Left kidney (tissue), 2 donors: Measurements from ENCODE around the gene IGSF8. TPM values are rescaled to one million over a fixed set of nuclear protein-coding genes. Genes with fewer than 3 reads are reported as not detected.
"Not testable (repeated sequence)": the region's sequence is repeated elsewhere in the genome, so short reads cannot be mapped to it uniquely, and the experiment has no call there.

Experiments used
- DNase-seq: peaks from one replicate; pipeline ENCODE4 v3.0.0-alpha.2; 2013
- polyA plus RNA-seq: library from polyadenylated mRNA; unstranded; fragments of 120-200 nt; gene quantifications from one replicate; pipeline ENCODE4 v1.2.1, GENCODE V29; 2013; ENCODE audit not compliant: insufficient read length

IGSF8 gene
- polyA plus RNA-seq, 1 donor = 23.2 TPM

GRCh38 chr1:160066829-160067745, 31.3 kb downstream of the IGSF8 start:
- DNase-seq = no peak

GRCh38 chr1:160064746-160065145, 33.7 kb downstream of the IGSF8 start:
- DNase-seq = no peak

GRCh38 chr1:160064164-160064563, 34.3 kb downstream of the IGSF8 start:
- DNase-seq = no peak

- DNase-seq = no peak
Measured at GRCh38 chr1:160063176-160063575, 35.2 kb downstream of the IGSF8 start.

GRCh38 chr1:160062230-160062532, 36.2 kb downstream of the IGSF8 start:
- DNase-seq = no peak

DNA sequence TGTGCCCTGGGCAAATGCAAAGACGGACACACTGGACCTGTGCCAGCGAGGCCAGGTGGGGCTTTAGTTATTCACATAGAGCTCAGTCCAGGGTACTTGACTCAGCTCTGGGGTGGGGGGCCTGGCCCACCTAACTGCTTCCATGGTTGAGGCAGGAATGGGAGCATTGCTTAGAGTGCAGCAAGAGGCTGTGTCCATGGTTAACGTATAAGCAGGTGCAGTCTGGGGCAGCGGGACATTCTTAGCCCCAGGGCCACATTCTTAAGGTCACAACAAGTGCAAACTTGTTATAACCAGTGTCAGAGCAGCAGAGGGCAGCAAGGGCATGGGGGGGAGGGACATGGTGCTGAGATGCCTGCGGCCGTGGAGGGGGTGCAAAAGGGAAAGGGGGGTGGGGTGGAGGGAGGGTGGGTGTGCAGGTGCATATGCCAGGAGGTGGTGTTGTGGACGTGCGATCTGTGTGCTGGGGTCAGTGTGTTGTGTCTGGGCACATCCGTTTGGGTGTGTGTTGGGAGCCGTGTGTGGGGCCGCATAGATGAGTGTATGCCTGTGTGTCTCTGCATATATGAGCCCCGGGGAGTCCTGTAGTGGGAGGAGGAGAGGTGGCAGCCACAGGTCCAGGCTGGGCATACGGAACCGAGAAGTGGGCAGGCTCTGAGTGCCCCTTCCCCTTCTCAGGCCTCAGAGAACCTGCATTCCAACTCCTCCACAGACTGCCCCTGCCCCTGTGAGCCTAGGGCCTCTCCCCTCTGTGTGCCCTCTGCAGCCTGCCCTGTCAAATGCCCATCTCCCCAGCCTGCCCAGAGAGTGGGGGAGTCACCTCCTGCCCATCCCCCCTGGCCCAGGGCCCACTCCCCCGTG, 36.8 kb downstream of the IGSF8 start:
- DNase-seq = peak; percentile 50

DNA sequence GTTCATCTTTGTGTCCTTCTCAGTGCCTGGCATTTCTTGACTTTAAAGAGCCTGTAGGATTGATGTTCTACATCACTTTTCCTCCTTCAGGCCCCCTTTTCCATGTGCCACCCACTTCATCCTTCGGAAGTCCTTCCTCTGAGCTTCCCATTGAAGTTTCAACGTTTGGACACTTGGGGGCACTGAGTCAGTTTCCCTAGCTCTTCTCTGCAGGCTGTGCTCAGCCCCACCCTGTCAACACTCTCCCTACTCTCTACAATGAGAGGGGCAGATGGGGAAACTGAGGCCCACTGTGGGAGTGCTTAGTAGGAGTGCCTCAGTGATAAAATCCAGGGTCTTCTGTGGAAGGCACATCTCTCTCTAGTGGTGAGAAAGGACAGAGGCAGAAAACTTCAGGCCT, 40.3 kb downstream of the IGSF8 start:
- no peak for DNase-seq

DNA sequence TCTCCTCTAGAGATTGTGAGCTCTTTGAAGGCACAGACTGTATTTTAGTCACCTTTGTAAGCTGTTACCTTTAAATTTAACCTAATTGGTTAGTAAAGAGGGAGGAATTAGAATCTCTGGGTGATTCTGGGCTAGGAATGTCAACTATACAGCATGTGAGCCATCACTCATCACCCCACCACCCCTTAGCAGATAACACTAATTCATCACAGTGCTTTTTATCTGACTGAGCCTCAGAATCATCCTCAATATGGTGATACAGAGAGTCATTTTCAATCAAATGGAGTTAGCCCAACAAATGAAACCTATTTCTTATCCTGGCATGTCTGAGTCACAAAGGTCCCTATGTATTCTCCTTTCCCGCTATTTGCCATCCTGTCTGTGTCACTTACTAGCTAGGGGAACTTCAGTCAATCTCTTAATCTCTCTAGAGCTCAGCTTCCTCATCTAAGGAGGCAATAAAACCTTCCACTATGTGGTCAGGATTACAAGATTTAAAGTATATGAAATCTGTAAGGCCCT, 41.7 kb downstream of the IGSF8 start:
- no peak for DNase-seq

DNA sequence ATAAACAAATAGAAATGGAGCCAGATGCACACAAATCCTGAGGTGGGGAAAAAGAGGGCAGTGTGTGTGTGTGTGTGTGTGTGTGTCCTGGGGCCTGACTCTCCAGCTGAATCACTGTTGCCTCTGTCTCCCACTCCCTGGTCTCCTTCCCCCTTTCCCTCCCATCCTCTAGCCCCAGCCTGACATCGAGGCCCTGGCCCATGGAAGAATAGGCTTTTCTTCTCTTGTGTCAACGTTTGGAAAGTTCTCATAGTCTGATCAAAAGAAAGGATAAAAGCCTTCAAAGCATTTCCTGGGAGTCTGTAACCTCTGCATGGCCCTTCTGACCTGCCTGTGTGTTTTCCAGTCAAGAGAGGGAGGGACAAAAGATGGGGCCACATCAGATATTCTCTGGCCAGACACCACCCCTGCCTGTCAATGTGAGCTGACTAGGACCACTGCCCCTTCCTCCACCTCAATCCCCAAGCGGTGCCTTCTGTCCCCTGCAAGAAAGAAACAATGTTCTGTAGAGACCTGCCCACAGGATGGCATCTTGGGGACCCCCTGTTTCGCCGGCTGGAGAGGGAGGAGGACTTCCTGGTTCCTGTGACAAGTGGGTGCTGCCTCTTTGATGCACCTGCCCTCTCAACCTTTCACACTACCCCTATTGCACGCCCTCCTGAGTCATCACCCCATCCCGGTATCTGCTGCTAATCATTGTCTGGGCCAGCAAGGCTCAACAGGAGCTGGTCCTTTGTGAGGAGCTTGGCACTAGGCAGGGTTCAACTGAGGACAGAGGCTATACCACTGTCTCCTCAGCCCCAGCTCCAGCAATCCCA, 44.7 kb downstream of the IGSF8 start:
- no peak for DNase-seq

- no peak for DNase-seq
Measured at GRCh38 chr1:160052936-160053335, 45.5 kb downstream of the IGSF8 start.

- DNase-seq = no peak
Measured at GRCh38 chr1:160050619-160051018, 47.8 kb downstream of the IGSF8 start.

DNA sequence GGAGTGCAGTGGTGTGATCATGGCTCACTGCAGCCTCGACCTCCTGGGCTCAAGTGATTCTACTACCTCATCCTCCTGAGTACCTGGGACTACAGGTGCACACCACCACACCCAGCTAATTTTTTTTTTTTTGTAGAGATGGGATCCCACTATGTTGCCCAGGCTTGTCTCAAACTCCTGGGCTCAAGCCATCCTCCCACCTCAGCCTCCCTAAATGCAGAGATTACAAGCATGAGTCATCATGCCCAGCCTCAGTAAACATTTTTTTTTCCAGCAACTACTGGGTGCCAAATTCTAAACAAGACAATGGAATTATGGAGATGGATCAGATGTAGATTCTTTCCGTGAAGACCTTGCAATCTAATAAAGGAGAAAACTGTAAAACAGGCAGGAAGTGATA, 48.2 kb downstream of the IGSF8 start:
- not testable (repeated sequence) for DNase-seq

DNA sequence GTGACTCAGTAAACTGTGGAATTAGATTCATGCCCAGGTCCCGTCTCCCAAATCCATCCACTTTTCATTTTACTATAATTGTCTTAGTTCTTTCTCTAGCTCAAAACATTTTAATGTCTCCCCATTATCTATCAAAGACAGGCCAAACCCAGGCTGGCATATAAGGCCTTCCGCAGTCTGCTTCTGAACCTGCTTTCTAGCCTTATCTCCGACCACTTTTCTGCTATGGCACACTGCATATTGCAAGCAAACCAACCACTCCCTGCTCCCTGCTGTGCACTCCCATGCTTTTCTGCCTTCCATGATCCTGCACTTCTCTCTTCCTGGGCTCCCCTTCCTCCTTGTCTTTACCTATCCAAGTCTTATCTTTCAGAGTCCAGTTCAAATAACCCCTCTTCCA, 49.3 kb downstream of the IGSF8 start:
- no peak for DNase-seq

GRCh38 chr1:160048335-160048734, 50.1 kb downstream of the IGSF8 start:
- no peak for DNase-seq

DNA sequence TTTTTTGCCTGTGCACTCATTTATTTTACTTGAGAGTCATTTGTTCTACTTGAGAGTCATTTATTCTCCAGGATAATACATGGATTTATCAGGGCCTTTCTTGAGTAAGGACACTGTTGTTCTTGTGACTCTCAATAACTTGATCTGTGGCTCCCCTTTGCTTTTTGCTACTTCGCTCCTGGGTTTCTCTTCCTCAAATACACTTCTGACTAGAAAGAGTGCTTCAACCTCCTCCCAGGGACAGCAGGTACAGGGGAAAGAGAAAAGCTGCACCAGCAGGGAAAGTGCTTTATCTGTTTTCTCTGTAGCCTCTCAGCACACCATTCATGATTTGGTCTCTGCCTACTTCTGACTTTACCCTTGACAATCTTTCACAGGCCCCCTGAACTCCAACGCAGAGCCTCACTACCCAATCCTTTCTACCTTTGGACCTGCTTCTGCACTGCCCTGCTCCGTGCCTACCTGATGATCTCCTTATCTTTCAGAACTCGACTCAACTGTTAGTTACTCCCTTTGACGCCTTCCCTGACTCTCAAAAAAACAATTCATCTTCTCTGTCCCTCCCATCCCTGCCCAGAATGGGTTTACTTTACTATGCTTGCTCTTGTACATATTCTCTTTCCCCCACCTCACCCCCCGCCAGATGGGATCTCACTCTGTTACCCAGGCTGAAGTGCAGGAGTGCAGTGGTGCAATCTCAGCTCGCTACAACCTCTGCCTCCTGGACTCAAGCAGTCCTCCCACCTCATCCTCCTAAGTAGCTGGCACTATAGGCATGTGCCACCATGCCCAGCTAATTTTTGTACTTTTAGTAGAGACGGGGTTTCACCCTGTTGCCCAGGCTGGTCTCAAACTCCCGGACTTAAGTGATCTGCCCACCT, 51.1 kb downstream of the IGSF8 start:
- DNase-seq = no peak

DNA sequence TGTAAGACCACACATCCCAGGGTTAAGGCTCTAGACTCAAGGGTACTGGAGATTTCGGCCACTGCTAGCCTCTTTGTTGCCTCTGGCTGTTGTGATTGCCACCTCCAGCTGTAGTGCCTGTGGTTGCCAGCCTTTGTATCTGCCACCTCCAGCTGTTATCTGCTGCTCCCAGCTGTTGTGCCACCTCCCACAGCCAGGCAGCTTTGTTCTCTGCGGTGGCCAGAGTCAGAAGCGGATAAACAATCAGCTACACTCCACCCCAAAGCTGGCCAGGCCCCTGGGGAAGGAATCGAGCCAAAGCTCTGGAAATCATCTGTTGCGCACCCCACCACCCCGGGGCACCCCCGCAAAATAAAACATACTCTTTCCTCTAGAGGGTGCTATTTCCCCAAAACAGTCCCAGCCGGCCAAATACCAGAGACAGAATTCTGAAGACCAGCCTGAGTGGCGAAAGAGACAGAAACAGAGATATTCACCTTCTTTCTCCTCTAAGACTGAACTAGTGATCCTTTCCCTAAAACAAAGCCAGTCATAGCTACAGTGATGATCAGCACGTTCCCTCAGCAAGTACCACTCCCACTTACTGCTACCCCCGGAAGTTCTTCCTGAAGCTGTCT, 51.8 kb downstream of the IGSF8 start:
- DNase-seq = peak; percentile 22

GRCh38 chr1:160045653-160046052, 52.8 kb downstream of the IGSF8 start:
- no peak for DNase-seq

DNA sequence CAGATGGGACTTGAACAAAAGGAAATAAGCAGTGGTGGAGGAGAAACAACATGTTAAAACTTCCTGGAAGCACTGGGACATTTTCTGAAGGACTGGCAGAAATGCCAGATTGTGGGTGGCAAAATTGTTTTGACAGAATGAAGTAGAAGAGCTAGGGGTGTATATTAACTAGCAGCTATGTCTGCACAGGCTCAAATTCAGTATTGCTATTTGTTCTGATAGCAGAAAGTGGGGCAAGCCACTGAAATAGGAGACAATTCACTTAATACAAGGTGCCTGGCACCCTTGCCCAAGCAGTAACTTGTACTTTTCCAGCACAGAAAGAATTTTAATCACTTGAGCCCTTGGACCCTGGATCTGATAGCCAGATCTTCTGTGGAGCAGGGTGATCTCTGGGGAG, 54.9 kb downstream of the IGSF8 start:
- no peak for DNase-seq
